ENCODE results near the gene SPTBN1. TPM values are rescaled to one million over a fixed set of nuclear protein-coding genes. Genes with fewer than 3 reads are reported as not detected.

Gene SPTBN1
- 230 and 241 TPM in 2 replicates for total RNA-seq (2012; rRNA removed)
- 46.0 and 49.1 TPM in 2 replicates for polyA plus RNA-seq (2012; rRNA removed)
- 12.4 and 14.0 TPM in 2 replicates for polyA plus RNA-seq (2012; cell fraction: cytosol; rRNA removed)
- polyA plus RNA-seq (2012; cell fraction: nucleus; rRNA removed; ENCODE audit: low replicate concordance), result 94.7 and 199 TPM in 2 replicates
- percentile 92 among the genes with signal in this experiment for Bru-seq, nascent RNA
- BruChase-seq, experiment 1, labeled RNA remaining after a 6-hour chase, result percentile 90 among the genes with signal in this experiment
- BruChase-seq, experiment 2, labeled RNA remaining after a 2-hour chase, result percentile 87 among the genes with signal in this experiment
- long read RNA-seq, full-length matches to known transcripts, result 9 of 99 reads
- long read RNA-seq, partial matches to known transcripts, result 72 of 99 reads
- long read RNA-seq, other reads (novel, unspliced or antisense), result 18 of 99 reads

DNA sequence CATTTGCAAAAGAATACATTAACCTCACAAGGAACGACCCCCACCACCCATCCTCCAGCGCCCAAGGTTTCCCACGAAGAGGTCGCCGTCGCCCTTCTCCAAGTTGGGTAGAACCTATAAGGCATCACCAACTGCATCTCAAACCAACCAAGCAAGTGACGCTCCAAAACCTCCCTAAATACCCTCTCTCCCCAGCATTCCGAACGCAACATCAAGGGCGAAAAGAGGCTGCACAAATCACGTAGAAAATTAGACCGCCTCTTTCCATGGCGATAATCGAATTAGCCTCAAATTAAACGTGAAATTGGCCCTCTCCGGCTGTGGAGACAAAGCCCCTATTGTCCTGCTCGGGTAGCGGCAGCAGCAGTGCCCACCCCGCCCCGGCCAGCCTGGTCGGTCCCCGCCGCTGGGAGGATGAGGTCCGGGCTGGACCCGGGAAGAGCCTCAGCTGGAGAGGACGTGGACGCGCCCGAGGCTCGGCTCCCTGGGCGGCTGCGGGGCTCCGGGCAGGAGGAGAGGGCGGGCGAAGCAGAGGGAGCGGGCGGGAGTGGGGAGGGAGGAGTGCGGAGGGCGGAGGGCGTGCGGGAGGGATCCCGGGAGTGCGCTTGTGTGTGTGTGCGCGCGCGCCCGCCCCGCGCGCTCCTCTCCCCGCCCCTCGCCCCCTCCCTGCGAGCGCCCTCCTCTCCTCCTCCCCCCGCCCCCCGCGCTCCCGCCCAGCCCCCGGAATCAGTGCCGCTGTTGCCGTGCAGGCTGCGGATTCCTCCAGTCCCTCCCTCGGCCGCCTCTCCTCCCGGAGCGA lies at the start of gene SPTBN1:
SPTBN1 (plus strand) TSS at position 765 of the 799 bp plus-strand sequence. CDS start 70,092 bp downstream, outside the sequence.
- POLR2A ChIA-PET (ENCODE audit: unreplicated experiment), result no interaction called here

More for the DNA sequence above, at the start of gene SPTBN1:
- H2AK9ac ChIP-seq (replicated peaks; ENCODE audit: low read depth, low read length, poor library complexity), result peak within 1 kb of the TSS; percentile 96
- no peaks in the 10 kb centered on the region for H3K9me3 ChIP-seq (ENCODE audit: control insufficient read depth, insufficient read depth, low read length)
- H3K36me3 ChIP-seq (ENCODE audit: control insufficient read depth, insufficient read depth, low read length), result no peaks in the 10 kb centered on the region
- BruUV-seq (replicated peaks), result no TSS peak
- ATAC-seq (ENCODE audit: low read depth) (peak; percentile 85), DNase-seq (peak; percentile 90)
- H4K8ac ChIP-seq (ENCODE audit: low read depth in 2 of 2, low read length in 2 of 2), result peak within 1 kb of the TSS; percentile 54 to 72
- peak within 1 kb of the TSS; percentile 94 for H3K14ac ChIP-seq (replicated peaks; ENCODE audit: low read depth, low read length)
- H2BK120ac ChIP-seq (ENCODE audit: low read depth, low read length), result peak within 1 kb of the TSS; percentile 73
- H2AK5ac ChIP-seq (ENCODE audit: low read depth, low read length), result no peak within 1 kb of the TSS; the same call in 1 of the 2 replicates
- H3K4me1 ChIP-seq (ENCODE audit: control insufficient read depth, insufficient read depth, low read length), result peaks cover 7% of the 10 kb centered on the region; the same call in 1 of the 2 replicates
- H3K23ac ChIP-seq (ENCODE audit: low read depth, low read length), result peak within 1 kb of the TSS; percentile 75
- peak within 1 kb of the TSS; percentile 88 for H3K4me3 ChIP-seq (ENCODE audit: insufficient read depth, low read depth, low read length)
- peak within 1 kb of the TSS; percentile 91 for H3K4me2 ChIP-seq (ENCODE audit: low read depth, low read length)
- H2AFZ ChIP-seq (replicated peaks; ENCODE audit: low read length, poor library complexity), result peak within 1 kb of the TSS; percentile 93
- peak within 1 kb of the TSS; percentile 39 for H4K5ac ChIP-seq (ENCODE audit: low read depth, low read length)
- WGBS, 2 experiments (ENCODE audit: extremely low coverage in 2 of 2, insufficient read length in 1 of 2), result 3% methylated on average over 13 of the region's 67 CpGs; no CpG with 5 or more reads in 1 of the 2 experiments
- H4K91ac ChIP-seq (ENCODE audit: insufficient read depth, low read depth, low read length), result peak within 1 kb of the TSS; percentile 70
- H3K56ac ChIP-seq (ENCODE audit: extremely low read depth, insufficient read depth, low read length), result peak within 1 kb of the TSS; percentile 50; the same call in 1 of the 2 replicates
- in situ Hi-C loops (cut with MboI; ENCODE audit: low sequenced_read_pairs), result no loop called here
- H3K9me1 ChIP-seq (ENCODE audit: insufficient read depth, low read length), result peaks cover 9% of the 10 kb centered on the region
- H2BK5ac ChIP-seq (ENCODE audit: low read depth, low read length, poor library complexity, severe bottlenecking), result peak within 1 kb of the TSS; percentile 57
- peak within 1 kb of the TSS; percentile 55; the same call in 2 of the 3 replicates for H2BK15ac ChIP-seq (ENCODE audit: low read depth, low read length)
- no peaks in the 10 kb centered on the region for H3K27me3 ChIP-seq (ENCODE audit: control insufficient read depth, insufficient read depth, low read length)
- H3K27ac ChIP-seq (ENCODE audit: insufficient read depth, low read length), result peak within 1 kb of the TSS; percentile 72
- H3K4ac ChIP-seq (ENCODE audit: low read depth, low read length), result peak within 1 kb of the TSS; percentile 90
- intact Hi-C loops (cut with micrococcal nuclease), result loop anchor here (2.0 to 5.0 kb wide), 8 partner anchors 67 to 341 kb away; partner anchors contain the start of gene ACYP2
- 0 out of 2 replicates have a peak, but pooled peaks have one; percentile 15 for TF ChIP-seq RFX5 (IDR thresholded peaks at IDR 0.05; ENCODE audit: low read depth, low read length)
- TF ChIP-seq RAD21 (IDR thresholded peaks at IDR 0.05; ENCODE audit: low read length), result 0 out of 2 replicates have a peak, but pooled peaks have one; percentile 5
- no peak for TF ChIP-seq CEBPB (IDR thresholded peaks at IDR 0.05; ENCODE audit: low read depth, low read length)
- peak; percentile 61; the same call in 1 of the 2 replicates for TF ChIP-seq POLR2A (IDR thresholded peaks at IDR 0.05; ENCODE audit: low read depth, low read length)
- TF ChIP-seq MAZ (IDR thresholded peaks at IDR 0.05; ENCODE audit: borderline replicate concordance, low read depth, low read length), result peak; percentile 98
- peak within 1 kb of the TSS; percentile 79 for H3K9ac ChIP-seq (ENCODE audit: low read depth, low read length)
- H2BK20ac ChIP-seq (ENCODE audit: low read depth, low read length), result no peak within 1 kb of the TSS
- H3K18ac ChIP-seq (ENCODE audit: low read depth, low read length), result peak within 1 kb of the TSS; percentile 62
- dilution Hi-C loops (cut with HindIII; ENCODE audit: low sequenced_read_pairs, unreplicated experiment), result no loop called here
- CTCF ChIA-PET, result interaction anchor here (1.1 kb wide), 1 partner anchor 9 kb away, joined by 3 read pairs; no protein-coding TSS in a partner anchor
- H3K79me1 ChIP-seq (ENCODE audit: low read depth in 1 of 2, low read length in 2 of 2), result peaks cover 3 to 43% of the 10 kb centered on the region in 2 experiments; a peak in 2 of 4 replicates
- H4K20me1 ChIP-seq (ENCODE audit: insufficient read depth, low read length), result peaks cover 35% of the 10 kb centered on the region

All from IMR-90 (cell line).